Cerebellar cortex (tissue), 1 donor: ENCODE results near the gene GOLGA6L10.
"Not testable (repeated sequence)": the region's sequence is repeated elsewhere in the genome, so short reads cannot be mapped to it uniquely, and the experiment has no call there.

Experiments used
- DNase-seq: peaks from one replicate; pipeline ENCODE4 v3.0.0-alpha.2; 2015; ENCODE audit warnings: low spot score

The GOLGA6L10 gene

GRCh38 chr15:82349375-82349774 is at the start of gene GOLGA6L10:
GOLGA6L10 (minus strand) TSS chr15:82349475; CDS start chr15:82349375, 100 bp downstream.
- DNase-seq, result not testable (repeated sequence)

DNA sequence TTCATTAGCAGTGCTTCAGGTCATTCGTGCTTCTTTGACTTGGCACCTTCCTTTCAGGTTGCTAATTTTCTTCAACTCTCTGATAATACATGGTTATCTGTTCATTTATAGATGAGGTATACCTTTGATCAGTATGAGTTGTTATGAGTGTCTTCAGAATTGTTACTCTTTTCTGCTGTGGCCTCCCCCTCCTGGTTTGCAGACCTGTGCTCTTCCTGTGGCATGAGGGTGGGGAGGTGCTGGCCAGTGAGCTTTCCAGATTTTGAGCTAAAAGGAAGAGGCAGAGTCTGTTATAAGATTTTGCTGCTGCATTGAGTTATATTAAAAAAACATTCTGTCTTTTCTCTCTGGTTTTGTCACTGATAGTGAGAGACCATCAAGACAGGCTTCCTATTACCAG is 49.5 kb upstream of the GOLGA6L10 start:
- no peak for DNase-seq

GRCh38 chr15:82397817-82398216 is 48.5 kb upstream of the GOLGA6L10 start:
- no peak for DNase-seq

DNA sequence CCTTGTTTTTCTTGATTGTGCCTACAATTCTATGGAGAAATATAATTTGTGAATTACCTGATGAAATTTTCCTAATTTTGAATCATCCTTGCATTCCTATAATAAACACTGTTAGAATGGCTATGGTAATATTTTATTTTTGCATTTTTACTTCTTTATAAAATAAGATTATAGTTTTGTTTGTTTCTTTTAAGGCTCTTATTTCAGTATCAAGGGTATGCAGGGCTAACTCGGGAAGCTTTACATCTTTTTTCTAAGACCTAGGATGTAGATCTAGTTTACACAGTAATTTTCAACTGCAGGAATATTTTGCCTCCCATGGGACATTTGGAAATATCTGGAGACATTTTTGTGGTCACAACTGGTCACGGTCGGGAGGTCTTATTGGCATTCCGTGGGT is 46.5 kb upstream of the GOLGA6L10 start:
- not testable (repeated sequence) for DNase-seq

GRCh38 chr15:82393671-82394070 is 44.4 kb upstream of the GOLGA6L10 start:
- no peak for DNase-seq

GRCh38 chr15:82392077-82392476 is 42.8 kb upstream of the GOLGA6L10 start:
- not testable (repeated sequence) for DNase-seq

- not testable (repeated sequence) for DNase-seq
These were observed 40.9 kb upstream of the GOLGA6L10 start for GRCh38 chr15:82390152-82390551.

DNA sequence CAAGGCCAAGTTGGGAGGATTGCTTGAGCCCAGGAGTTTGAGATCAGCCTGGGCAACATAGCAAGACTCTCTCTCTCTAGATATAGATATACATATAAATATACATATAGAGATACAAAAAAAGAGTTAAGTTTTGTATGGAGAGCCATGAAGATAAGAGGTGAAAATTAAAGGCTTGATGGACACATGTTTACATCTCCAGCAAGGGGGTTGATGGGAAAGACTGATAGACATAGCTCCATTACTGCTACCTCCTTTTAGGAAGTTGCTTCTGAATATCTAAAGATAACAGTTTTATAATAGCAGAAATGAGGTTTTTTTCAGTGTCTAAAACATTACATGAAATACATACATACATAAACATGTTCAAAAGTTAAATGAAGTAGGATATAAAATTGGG is 37.9 kb upstream of the GOLGA6L10 start:
- DNase-seq, result not testable (repeated sequence)

- not testable (repeated sequence) for DNase-seq
These were observed 32.2 kb upstream of the GOLGA6L10 start for GRCh38 chr15:82381330-82381955.

DNA sequence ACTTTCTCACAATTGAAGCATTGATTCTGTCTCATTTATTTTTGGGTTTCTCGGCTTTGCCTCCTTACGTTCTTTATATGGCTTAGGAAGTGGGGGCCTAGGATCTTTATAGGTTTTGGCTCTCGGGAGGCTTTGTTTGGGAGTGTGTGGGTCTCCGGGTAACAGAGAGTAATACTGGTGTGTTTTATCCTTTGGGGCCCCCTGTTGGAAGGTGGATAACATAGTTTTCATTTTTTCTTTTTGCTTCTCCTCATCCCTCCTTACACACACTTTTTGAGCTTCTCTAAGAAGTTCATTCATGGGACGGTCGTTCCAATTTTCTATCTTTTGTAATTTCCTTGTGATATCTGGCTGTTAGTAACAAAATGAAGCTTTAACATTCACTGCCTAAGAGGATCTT is 30.3 kb upstream of the GOLGA6L10 start:
- not testable (repeated sequence) for DNase-seq

GRCh38 chr15:82373661-82374060 is 24.4 kb upstream of the GOLGA6L10 start:
- DNase-seq, result not testable (repeated sequence)

GRCh38 chr15:82371656-82372055 is 22.4 kb upstream of the GOLGA6L10 start:
- DNase-seq, result no peak

DNA sequence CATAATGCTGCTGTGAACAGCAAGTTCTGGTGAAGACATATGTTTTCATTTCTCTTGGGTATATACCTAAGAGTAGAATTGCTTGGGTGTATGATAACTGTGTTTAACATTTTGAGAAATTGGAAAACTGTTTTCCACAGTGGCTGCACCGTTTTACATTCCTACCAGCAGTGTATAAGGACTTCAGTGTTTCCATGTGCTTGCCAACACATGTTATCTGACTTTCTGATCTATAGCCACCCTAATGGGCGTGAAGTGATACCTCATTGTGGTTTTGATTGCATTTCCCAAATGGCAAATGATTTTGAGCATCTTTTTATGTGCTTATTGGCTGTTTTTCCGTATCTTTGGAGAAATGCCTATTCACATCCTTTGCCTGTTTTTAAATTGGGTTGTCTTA is 18.5 kb upstream of the GOLGA6L10 start:
- DNase-seq, result not testable (repeated sequence)

DNA sequence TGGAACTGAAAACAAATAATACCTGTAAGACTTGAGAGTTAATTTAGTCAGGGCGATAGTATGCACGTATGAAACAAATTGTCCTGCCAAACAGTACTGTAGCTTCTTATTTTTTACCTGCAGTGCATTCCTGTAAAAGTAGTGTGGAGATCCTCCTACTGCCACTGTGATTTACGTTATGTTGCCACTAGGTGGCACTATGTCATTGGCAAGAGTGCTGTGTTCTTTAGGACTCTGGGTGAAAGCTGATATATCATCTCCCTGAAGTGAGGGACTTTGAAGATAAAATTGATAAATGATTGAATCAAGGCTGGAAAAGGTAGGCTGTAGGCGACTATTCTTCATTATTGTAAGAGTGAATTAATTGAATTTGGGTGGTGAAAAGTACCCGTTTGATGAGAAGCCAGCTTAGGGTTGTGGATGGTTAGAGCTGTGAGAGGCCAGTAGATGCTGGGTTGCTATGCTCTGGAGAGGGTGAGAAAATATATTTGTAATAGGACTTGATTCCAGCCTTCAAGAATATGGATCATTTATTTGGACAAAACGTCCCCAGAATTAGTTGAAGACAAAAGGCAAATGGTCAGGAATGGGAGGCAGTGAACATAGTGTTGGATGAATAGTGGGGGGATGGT is 16.5 kb upstream of the GOLGA6L10 start:
- DNase-seq, result not testable (repeated sequence)

DNA sequence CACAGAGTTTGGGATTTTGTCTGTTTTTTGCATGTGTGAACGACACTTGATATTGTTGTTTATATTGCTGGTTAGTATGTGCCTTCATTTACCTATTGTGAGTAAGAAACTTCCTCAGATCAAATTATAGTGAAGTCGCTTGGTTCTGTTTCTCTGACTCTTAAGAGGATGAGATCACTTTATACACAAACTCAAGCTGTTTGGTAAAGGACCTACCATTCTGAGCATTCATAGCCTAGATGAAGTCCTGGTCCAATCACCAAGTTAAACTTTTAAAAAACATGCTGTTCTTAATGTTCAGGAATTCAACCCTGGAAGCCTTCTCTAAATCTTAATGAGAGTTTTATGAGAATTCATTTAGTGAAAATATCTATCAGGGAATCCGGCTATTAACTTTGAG is 15.3 kb upstream of the GOLGA6L10 start:
- not testable (repeated sequence) for DNase-seq

DNA sequence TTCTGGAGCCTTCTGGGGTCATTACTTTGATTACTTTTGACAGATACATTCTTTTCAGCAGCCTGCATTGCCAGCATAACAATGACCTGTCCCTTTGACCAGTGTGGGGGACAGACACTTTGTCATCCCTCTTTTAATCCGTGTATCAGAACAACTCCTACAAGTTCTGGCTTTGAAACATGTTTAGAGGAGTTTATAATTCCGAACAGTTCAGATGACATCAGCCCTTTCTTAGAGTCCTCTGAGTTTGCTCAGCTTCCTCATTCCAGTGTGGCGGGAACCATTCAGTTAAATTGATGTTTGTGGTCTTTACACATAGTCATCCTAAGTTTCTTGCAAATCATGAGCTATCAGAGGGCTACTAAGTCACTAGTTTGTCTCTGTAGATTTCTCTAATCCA is 13.5 kb upstream of the GOLGA6L10 start:
- DNase-seq, result not testable (repeated sequence)

- not testable (repeated sequence) for DNase-seq
These were observed 11.3 kb upstream of the GOLGA6L10 start for GRCh38 chr15:82360618-82361017.

GRCh38 chr15:82355055-82355454 is 5.8 kb upstream of the GOLGA6L10 start:
- not testable (repeated sequence) for DNase-seq

- DNase-seq, result not testable (repeated sequence)
These were observed 5.3 kb upstream of the GOLGA6L10 start for GRCh38 chr15:82354546-82354945.

- not testable (repeated sequence) for DNase-seq
These were observed 1.6 kb downstream of the GOLGA6L10 start for GRCh38 chr15:82347645-82348044.

DNA sequence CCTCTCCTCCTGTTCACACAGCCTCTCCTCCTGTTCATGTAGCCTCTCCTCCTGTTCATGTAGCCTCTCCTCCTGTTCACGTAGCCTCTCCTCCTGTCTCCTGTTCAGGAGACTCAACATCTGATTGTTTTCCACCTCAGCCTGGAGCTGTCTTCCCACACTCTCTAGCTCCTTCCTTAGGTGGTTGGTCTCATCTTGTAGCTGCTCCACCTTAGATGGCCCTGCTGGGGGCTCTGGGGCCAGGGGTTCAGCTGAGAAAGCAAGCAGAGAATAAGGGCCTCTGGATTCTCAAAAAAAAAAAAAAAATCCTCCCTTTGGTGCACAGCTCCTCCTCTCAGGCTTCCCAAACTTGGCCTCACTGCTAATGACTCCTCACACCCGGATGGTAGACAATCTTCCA is 4.1 kb downstream of the GOLGA6L10 start:
- not testable (repeated sequence) for DNase-seq

DNA sequence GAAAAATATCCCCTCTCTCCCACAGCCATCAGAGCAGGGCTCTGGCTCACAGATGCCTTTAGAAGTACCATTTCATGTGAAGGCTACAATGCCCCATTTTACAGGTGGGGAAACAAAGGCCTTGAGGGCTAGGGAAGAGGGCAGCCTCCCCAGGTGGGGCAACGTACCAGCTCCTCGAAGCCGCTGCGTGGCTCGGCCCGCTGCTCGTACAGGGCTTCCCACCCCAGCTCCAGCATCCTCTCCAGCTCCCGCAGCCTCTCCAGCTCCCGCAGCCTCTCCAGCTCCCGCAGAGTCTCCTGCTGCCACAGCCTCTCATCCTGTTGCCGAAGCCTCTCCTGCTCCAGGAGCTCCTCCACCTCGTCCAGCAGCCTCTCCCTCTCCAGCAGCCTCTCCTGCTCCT is 4.9 kb downstream of the GOLGA6L10 start:
- not testable (repeated sequence) for DNase-seq

DNA sequence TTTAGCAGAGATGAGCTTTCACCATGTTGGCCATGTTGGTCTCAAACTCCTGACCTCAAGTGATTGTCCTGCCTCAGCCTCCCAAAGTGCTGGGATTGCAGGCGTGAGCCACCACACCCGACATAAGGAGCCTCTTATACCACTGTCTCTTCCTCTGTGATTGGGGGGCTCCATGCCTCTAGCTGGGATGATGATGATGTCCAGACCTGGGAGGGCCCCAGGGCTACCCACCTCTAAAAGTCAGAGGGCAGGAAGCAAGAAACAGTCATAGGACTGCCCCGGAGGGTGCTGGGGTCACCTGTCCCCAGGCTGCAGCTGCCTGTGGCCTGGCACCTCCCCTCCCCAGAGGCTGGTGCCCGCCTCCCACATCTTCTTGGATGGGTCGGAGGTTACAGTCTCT is 5.4 kb downstream of the GOLGA6L10 start:
- not testable (repeated sequence) for DNase-seq
